HFFc6 (cell line): ENCODE measurements around the gene PTGFRN. TPM values are rescaled to one million over a fixed set of nuclear protein-coding genes. Genes with fewer than 3 reads are reported as not detected.

Experiments used
- DNase-seq: peaks from one replicate; pipeline ENCODE4 v3.0.0-alpha.2; 2018
- H3K27ac Mint-ChIP-seq: 2 replicates; pipeline ENCODE4 v1.8.0; 2020; ENCODE audit warnings: mild to moderate bottlenecking, mixed read lengths
- H3K27me3 Mint-ChIP-seq: 2 replicates; pipeline ENCODE4 v1.8.0; 2021; ENCODE audit warnings: mild to moderate bottlenecking, moderate library complexity, mixed read lengths; ENCODE audit not compliant: insufficient read depth
- H3K36me3 Mint-ChIP-seq: 2 replicates; pipeline ENCODE4 v1.8.0; 2021; ENCODE audit warnings: low read depth, mixed read lengths
- H3K4me1 Mint-ChIP-seq: 2 replicates; pipeline ENCODE4 v1.8.0; 2020; ENCODE audit warnings: low read depth, mixed read lengths
- H3K4me3 Mint-ChIP-seq: 2 replicates; pipeline ENCODE4 v1.8.0; 2020; ENCODE audit warnings: mild to moderate bottlenecking, moderate library complexity, mixed read lengths
- H3K9me3 Mint-ChIP-seq: 2 replicates; pipeline ENCODE4 v1.8.0; 2020; ENCODE audit warnings: mild to moderate bottlenecking, mixed read lengths
- total RNA-seq, 6 experiments: library from RNA; stranded (reverse); fragmentation: NEBNext Ultra II Directional; extraction: Animal tissue kit (Norgen Biotek cat#: 25700); gene quantifications; 2 replicates in 1 of 6; 3 replicates in 5 of 6; pipeline ENCODE4 v1.2.3, GENCODE V29; 2021
- TF ChIP-seq, protein P1 (sequence below): fragments of 200-600 bp; sonication (generic); IDR thresholded peaks from 2 replicates; pipeline ENCODE4 v1.5.0; 2021; ENCODE audit warnings: antibody characterized with exemption, mild to moderate bottlenecking

PTGFRN gene
- total RNA-seq, 6 experiments from 2014 or later, result 0.14 TPM; not detected in 5

DNA sequence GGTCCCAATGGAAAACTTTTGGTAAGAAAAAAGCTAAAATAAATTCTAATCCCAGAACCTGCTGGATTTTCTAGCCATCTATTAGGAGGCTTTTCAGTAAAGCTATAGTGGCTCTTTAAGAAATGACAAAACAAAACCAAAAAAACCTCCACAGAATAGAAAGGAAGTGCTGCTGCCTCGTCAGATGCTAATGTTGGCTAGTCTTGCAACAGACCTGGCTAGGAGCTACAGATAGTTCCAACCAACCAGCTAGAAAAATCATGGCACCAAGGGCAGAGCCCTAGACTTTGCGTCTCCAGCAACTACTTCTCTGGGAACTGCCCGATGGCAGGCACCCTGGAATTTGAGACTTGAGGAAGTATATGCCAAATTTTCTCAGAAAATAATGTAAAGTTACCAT, 99.4 kb downstream of the PTGFRN start:
- H3K27me3 Mint-ChIP-seq, result peaks cover 5% of the 10 kb centered on the region
- no peak overlapping the region for H3K27ac Mint-ChIP-seq
- H3K36me3 Mint-ChIP-seq, result no peaks in the 10 kb centered on the region
- no peaks in the 10 kb centered on the region for H3K4me1 Mint-ChIP-seq
- TF ChIP-seq, protein P1, sequence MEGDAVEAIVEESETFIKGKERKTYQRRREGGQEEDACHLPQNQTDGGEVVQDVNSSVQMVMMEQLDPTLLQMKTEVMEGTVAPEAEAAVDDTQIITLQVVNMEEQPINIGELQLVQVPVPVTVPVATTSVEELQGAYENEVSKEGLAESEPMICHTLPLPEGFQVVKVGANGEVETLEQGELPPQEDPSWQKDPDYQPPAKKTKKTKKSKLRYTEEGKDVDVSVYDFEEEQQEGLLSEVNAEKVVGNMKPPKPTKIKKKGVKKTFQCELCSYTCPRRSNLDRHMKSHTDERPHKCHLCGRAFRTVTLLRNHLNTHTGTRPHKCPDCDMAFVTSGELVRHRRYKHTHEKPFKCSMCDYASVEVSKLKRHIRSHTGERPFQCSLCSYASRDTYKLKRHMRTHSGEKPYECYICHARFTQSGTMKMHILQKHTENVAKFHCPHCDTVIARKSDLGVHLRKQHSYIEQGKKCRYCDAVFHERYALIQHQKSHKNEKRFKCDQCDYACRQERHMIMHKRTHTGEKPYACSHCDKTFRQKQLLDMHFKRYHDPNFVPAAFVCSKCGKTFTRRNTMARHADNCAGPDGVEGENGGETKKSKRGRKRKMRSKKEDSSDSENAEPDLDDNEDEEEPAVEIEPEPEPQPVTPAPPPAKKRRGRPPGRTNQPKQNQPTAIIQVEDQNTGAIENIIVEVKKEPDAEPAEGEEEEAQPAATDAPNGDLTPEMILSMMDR, result no peak
- no peak overlapping the region for H3K4me3 Mint-ChIP-seq
- no peaks in the 10 kb centered on the region for H3K9me3 Mint-ChIP-seq
- no peak for DNase-seq

DNA sequence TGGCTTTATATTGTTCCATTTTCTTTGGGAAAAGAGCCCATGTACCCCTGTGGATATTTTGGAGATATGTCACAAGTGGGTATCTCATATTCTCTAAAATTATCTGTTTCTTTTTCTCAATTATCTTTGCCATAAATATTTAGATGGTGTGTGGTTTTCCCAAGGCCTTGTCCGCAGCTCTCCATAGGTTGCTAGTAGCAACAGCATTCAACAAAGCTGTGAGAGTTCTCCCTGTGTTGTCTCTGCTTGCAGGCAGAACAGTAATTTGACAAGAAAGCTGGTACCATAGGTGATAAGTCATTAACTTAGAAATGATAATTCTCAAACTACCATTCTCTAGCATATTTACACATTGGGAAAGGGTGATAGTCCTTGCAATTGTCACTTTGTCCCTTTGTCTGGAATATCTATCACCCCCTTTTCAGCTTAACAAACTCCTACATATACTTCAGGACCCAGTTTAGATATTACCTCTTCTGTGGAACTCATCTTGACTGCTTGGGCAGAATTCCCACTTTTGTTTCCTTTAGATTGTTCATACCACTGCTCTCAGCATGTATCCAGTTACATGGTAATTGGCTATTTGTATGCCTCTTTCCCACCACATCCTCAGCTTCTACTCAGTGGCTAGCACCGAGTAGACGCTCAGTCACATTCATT, 100.7 kb downstream of the PTGFRN start:
- DNase-seq, result no peak
- no peaks in the 10 kb centered on the region for H3K36me3 Mint-ChIP-seq
- no peak overlapping the region for H3K27ac Mint-ChIP-seq
- TF ChIP-seq, protein P1, result no peak
- no peaks in the 10 kb centered on the region for H3K9me3 Mint-ChIP-seq
- H3K27me3 Mint-ChIP-seq, result peaks cover 6% of the 10 kb centered on the region
- H3K4me1 Mint-ChIP-seq, result no peaks in the 10 kb centered on the region
- H3K4me3 Mint-ChIP-seq, result no peak overlapping the region

DNA sequence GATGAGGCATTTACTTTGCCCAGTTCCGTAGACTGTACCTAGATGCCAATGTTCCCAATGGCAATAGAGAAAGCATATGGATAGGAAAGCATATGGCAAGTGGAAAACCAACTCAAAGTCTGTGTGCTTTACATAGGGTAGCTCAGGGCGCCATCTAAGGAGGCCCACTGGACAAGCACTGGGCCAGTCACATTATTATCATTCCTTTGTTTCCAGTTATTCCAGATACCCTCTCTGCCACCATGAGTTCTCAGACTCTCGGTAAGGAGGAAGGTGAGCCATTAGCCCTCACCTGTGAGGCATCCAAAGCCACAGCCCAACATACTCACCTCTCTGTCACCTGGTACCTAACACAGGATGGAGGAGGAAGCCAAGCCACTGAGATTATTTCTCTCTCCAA, 101.6 kb downstream of the PTGFRN start:
- peaks cover 6% of the 10 kb centered on the region for H3K27me3 Mint-ChIP-seq

DNA sequence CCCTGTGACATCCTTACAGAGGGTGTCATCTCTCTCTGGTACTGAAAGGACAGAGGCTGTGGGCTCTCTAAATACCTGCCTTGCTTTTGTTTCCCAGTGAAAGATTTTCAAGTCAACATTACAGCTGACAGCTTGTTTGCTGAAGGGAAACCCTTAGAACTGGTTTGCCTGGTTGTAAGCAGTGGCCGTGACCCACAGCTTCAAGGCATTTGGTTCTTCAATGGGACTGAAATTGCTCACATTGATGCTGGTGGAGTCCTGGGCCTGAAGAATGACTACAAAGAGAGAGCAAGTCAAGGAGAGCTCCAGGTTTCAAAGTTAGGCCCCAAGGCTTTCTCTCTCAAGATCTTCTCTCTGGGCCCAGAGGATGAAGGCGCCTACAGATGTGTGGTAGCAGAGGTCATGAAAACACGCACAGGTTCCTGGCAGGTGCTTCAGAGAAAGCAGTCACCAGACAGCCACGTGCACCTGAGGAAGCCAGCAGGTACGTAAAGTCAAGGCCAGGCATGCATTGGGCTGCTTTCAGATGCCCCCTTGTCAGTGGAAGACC, 103.7 kb downstream of the PTGFRN start:
- H3K4me3 Mint-ChIP-seq, result no peak overlapping the region
- no peaks in the 10 kb centered on the region for H3K4me1 Mint-ChIP-seq

More for the DNA sequence above, 101.6 kb downstream of the PTGFRN start:
- Mint-ChIP-seq H3K4me3 (no peak overlapping the region), H3K9me3 (no peaks in the 10 kb centered on the region), H3K27ac (no peak overlapping the region), H3K36me3 (no peaks in the 10 kb centered on the region), H3K4me1 (no peaks in the 10 kb centered on the region)
- TF ChIP-seq, protein P1, result no peak
- DNase-seq, result no peak

DNA sequence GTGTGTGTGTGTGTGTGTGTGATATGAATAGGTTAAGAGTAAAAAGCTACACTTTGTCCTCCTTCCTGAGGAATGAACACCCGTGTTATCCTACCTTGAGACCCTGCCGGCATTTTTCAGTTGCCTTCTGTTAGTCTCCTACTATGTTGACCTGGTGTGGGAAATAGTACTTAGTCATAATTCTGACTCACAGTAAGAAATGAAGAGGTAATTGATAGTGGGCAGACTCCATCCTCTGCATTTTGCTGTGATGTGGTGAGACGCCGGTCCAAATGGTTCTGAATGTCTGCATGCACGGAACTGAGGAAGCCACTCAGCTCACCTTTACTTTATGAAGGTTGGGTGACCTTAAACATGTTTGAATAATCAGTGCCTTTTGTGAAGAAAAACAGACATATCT, 104.5 kb downstream of the PTGFRN start:
- no peak for DNase-seq
- H3K36me3 Mint-ChIP-seq, result no peaks in the 10 kb centered on the region

More for the DNA sequence above, 103.7 kb downstream of the PTGFRN start:
- no peak overlapping the region for H3K27ac Mint-ChIP-seq
- H3K27me3 Mint-ChIP-seq, result peaks cover 9% of the 10 kb centered on the region
- TF ChIP-seq, protein P1, result no peak
- H3K9me3 Mint-ChIP-seq, result no peaks in the 10 kb centered on the region
- no peak for DNase-seq
- no peaks in the 10 kb centered on the region for H3K36me3 Mint-ChIP-seq

More for the DNA sequence above, 104.5 kb downstream of the PTGFRN start:
- peaks cover 8% of the 10 kb centered on the region for H3K27me3 Mint-ChIP-seq
- no peaks in the 10 kb centered on the region for H3K4me1 Mint-ChIP-seq
- H3K4me3 Mint-ChIP-seq, result no peak overlapping the region
- H3K27ac Mint-ChIP-seq, result no peak overlapping the region
- no peaks in the 10 kb centered on the region for H3K9me3 Mint-ChIP-seq
- TF ChIP-seq, protein P1, result no peak
